Sigmoid colon (tissue), 7 donors: ENCODE results near the gene HTR2A. TPM values are rescaled to one million over a fixed set of nuclear protein-coding genes. Genes with fewer than 3 reads are reported as not detected.

Source experiments
- DNase-seq: peaks from one replicate; pipeline ENCODE4 v3.0.0-alpha.2; 2019
- H3K27ac ChIP-seq, 4 donors: fragments of 200-600 bp; sonication (generic); one replicate each; pipeline ENCODE4 v1.5.1; 2016 to 2019; ENCODE audit warnings: mild to moderate bottlenecking in 1 of 4
- H3K27me3 ChIP-seq, 3 donors: fragments of 200-600 bp; sonication (generic); one replicate each; pipeline ENCODE4 v1.5.1; 2019; ENCODE audit warnings: mild to moderate bottlenecking in 1 of 3
- H3K36me3 ChIP-seq, 4 donors: fragments of 200-600 bp; sonication (generic); one replicate each; pipeline ENCODE4 v1.5.1; 2016 to 2019
- H3K4me1 ChIP-seq, 4 donors: fragments of 200-600 bp; sonication (generic); one replicate each; pipeline ENCODE4 v1.5.1; 2017 to 2019
- H3K4me3 ChIP-seq, 4 donors: fragments of 200-600 bp; sonication (generic); one replicate each; pipeline ENCODE4 v1.5.1; 2017 to 2019; ENCODE audit warnings: mild to moderate bottlenecking in 2 of 4, moderate library complexity in 1 of 4
- H3K9me3 ChIP-seq, 4 donors: fragments of 200-600 bp in 3 of 4; sonication (generic) in 3 of 4; one replicate each; pipeline versions ENCODE4 v1.5.1 to v1.6.1; 2013 to 2019
- EP300 ChIP-seq, 4 donors: sonication (generic); formaldehyde crosslinking; IDR thresholded peaks; one replicate each; pipeline ENCODE4 v1.6.1; 2017; ENCODE audit warnings: antibody characterized with exemption in 4 of 4
- POLR2A ChIP-seq, 2 donors: fragments of 450-650 bp; IDR thresholded peaks; one replicate each; pipeline ENCODE4 v1.6.1; 2016; ENCODE audit warnings: antibody characterized with exemption in 2 of 2, mild to moderate bottlenecking in 2 of 2, moderate library complexity in 2 of 2
- POLR2AphosphoS5 ChIP-seq, 4 donors: sonication (generic); formaldehyde crosslinking; IDR thresholded peaks; one replicate each; pipeline ENCODE4 v1.6.1; 2017; ENCODE audit warnings: antibody characterized with exemption in 4 of 4
- WGBS, 2 donors: extraction: QIAGEN DNeasy Blood & Tissue Kit; methylation state at CpG; one replicate each; pipeline ENCODE4 v1.1.7; 2013; 5-methylcytosine and 5-hydroxymethylcytosine counted together
- intact Hi-C: fragments of 100-400 bp; cut with DNase I; formaldehyde crosslinking; loops from one replicate; pipeline ENCODE4 v1.15.1; 2023
- polyA plus RNA-seq, 3 donors: library from polyadenylated mRNA; stranded (reverse); fragments of 200-250 nt; gene quantifications; one replicate each; pipeline ENCODE4 v1.2.3, GENCODE V29; 2013
- total RNA-seq, 4 donors: library from RNA; depleted of rRNA; stranded (reverse); fragments of >200 nt; gene quantifications; one replicate each; pipeline ENCODE4 v1.1.0, GENCODE V29; 2016
- TF ChIP-seq, protein P1 (sequence below), 4 experiments: fragments of 450-650 bp in 3 of 4; fragments of 200-600 bp in 1 of 4; IDR thresholded peaks; one replicate each; pipeline ENCODE4 v1.5.1; 2016 to 2019; ENCODE audit warnings: antibody characterized with exemption in 4 of 4, mild to moderate bottlenecking in 3 of 4, moderate library complexity in 2 of 4
- donor health status: healthy with polysubstance abuse.
- donor health status: Bipolar disorder and iron deficiency.
- donor health status: healthy.

The HTR2A gene
- total and polyA plus RNA-seq, 7 donors: 0.52 to 2.2 (median 0.82) TPM; not detected in 2

GRCh38 chr13:46925486-46925885 lies 28.6 kb upstream of the HTR2A start:
- TF ChIP-seq EP300 (IDR thresholded peaks at IDR 0.05): no peak
- TF ChIP-seq POLR2A (IDR thresholded peaks at IDR 0.05): no peak
- TF ChIP-seq, protein P1, sequence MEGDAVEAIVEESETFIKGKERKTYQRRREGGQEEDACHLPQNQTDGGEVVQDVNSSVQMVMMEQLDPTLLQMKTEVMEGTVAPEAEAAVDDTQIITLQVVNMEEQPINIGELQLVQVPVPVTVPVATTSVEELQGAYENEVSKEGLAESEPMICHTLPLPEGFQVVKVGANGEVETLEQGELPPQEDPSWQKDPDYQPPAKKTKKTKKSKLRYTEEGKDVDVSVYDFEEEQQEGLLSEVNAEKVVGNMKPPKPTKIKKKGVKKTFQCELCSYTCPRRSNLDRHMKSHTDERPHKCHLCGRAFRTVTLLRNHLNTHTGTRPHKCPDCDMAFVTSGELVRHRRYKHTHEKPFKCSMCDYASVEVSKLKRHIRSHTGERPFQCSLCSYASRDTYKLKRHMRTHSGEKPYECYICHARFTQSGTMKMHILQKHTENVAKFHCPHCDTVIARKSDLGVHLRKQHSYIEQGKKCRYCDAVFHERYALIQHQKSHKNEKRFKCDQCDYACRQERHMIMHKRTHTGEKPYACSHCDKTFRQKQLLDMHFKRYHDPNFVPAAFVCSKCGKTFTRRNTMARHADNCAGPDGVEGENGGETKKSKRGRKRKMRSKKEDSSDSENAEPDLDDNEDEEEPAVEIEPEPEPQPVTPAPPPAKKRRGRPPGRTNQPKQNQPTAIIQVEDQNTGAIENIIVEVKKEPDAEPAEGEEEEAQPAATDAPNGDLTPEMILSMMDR (IDR thresholded peaks at IDR 0.05): no peak
- no peak for TF ChIP-seq POLR2AphosphoS5 (IDR thresholded peaks at IDR 0.05)
- intact Hi-C loops: no loop called here
- Histone ChIP-seq H3K27me3 (no peaks in the 10 kb centered on the region), H3K4me1 (no peaks in the 10 kb centered on the region), H3K36me3 (no peaks in the 10 kb centered on the region), H3K9me3 (no peaks in the 10 kb centered on the region), H3K27ac (no peak overlapping the region), H3K4me3 (no peak overlapping the region)
- no peak for DNase-seq
- 86 to 95% methylated on average over 1 of the region's 1 CpG for WGBS, 2 donors

- 54 to 77% methylated on average over 2 of the region's 2 CpGs for WGBS, 2 donors
These were observed 17.5 kb upstream of the HTR2A start for GRCh38 chr13:46914341-46914740.

GRCh38 chr13:46913757-46914156 lies 16.9 kb upstream of the HTR2A start:
- H3K4me3 ChIP-seq: no peak overlapping the region
- no peak for TF ChIP-seq POLR2AphosphoS5 (IDR thresholded peaks at IDR 0.05)
- TF ChIP-seq, protein P1 (IDR thresholded peaks at IDR 0.05): no peak
- TF ChIP-seq EP300 (IDR thresholded peaks at IDR 0.05): no peak
- no peak for TF ChIP-seq POLR2A (IDR thresholded peaks at IDR 0.05)
- H3K36me3 ChIP-seq: no peaks in the 10 kb centered on the region
- H3K9me3 ChIP-seq: no peaks in the 10 kb centered on the region
- no peak overlapping the region for H3K27ac ChIP-seq
- no peaks in the 10 kb centered on the region for H3K27me3 ChIP-seq
- no peak for DNase-seq
- no peaks in the 10 kb centered on the region for H3K4me1 ChIP-seq
- intact Hi-C loops: no loop called here
- WGBS, 2 donors: 82 to 86% methylated on average over 1 of the region's 1 CpG

More at GRCh38 chr13:46914341-46914740, 17.5 kb upstream of the HTR2A start:
- TF ChIP-seq, protein P1 (IDR thresholded peaks at IDR 0.05): no peak
- no peak for TF ChIP-seq POLR2AphosphoS5 (IDR thresholded peaks at IDR 0.05)
- Histone ChIP-seq H3K27me3 (no peaks in the 10 kb centered on the region), H3K4me1 (no peaks in the 10 kb centered on the region), H3K4me3 (no peak overlapping the region), H3K27ac (no peak overlapping the region), H3K36me3 (no peaks in the 10 kb centered on the region), H3K9me3 (no peaks in the 10 kb centered on the region)
- intact Hi-C loops: no loop called here
- DNase-seq: no peak

DNA sequence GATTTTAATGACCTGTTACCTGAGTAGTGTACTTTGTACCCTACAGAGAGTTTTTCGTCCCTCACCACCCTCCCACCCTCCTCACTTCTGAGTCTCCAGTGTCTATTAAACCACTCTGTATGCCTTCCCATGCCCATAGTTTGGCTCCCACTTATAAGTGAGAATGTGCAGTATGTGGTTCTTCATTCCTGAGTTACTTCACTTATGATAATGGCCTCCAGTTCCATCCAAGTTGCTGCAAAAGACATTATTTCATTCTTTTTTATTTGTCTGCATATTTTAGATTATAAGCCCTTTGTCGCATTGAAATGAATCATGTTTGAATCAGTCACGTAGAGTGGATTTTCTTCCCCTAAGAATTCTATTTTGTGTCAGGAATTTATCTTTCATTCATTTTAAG lies 12.2 kb upstream of the HTR2A start:
- Histone ChIP-seq H3K27ac (no peak overlapping the region), H3K36me3 (no peaks in the 10 kb centered on the region), H3K9me3 (no peaks in the 10 kb centered on the region), H3K4me1 (no peaks in the 10 kb centered on the region), H3K27me3 (no peaks in the 10 kb centered on the region), H3K4me3 (no peak overlapping the region)
- intact Hi-C loops: no loop called here
- no peak for TF ChIP-seq POLR2AphosphoS5 (IDR thresholded peaks at IDR 0.05)
- no peak for TF ChIP-seq EP300 (IDR thresholded peaks at IDR 0.05)
- TF ChIP-seq, protein P1 (IDR thresholded peaks at IDR 0.05): no peak
- TF ChIP-seq POLR2A (IDR thresholded peaks at IDR 0.05): no peak
- WGBS, 2 donors: 70 to 74% methylated on average over 3 of the region's 3 CpGs
- DNase-seq: no peak

- no peaks in the 10 kb centered on the region for H3K36me3 ChIP-seq
- TF ChIP-seq, protein P1 (IDR thresholded peaks at IDR 0.05): no peak
- TF ChIP-seq POLR2A (IDR thresholded peaks at IDR 0.05) (no peak), POLR2AphosphoS5 (IDR thresholded peaks at IDR 0.05) (no peak), EP300 (IDR thresholded peaks at IDR 0.05) (no peak)
- 55 to 66% methylated on average over 2 of the region's 2 CpGs for whole genome bisulfite sequencing, 2 donors
- no peak overlapping the region for H3K27ac ChIP-seq
- no peaks in the 10 kb centered on the region for H3K27me3 ChIP-seq
- no peaks in the 10 kb centered on the region for H3K9me3 ChIP-seq
- no peaks in the 10 kb centered on the region for H3K4me1 ChIP-seq
- no peak overlapping the region for H3K4me3 ChIP-seq
- no peak for DNase-seq
- intact Hi-C loops: no loop called here
These were observed 11.6 kb upstream of the HTR2A start for GRCh38 chr13:46908501-46908900.
